Adrenal gland (tissue), 12 donors: ENCODE results near the gene PRELID3B. TPM values are rescaled to one million over a fixed set of nuclear protein-coding genes. Genes with fewer than 3 reads are reported as not detected.

Source experiments
- DNase-seq, 7 donors: peaks; one replicate each; pipeline ENCODE4 v3.0.0-alpha.2; 2019 to 2020
- H3K27ac ChIP-seq, 5 donors: fragments of 200-600 bp; sonication (generic) in 4 of 5; 1 replicate in 3 of 5; 2 replicates in 2 of 5; pipeline versions ENCODE4 v1.5.1 to v1.8.0; 2016 to 2020; ENCODE audit warnings: mild to moderate bottlenecking in 1 of 5
- H3K27me3 ChIP-seq: fragments of 200-600 bp; 2 replicates; pipeline ENCODE4 v1.8.0; 2021
- H3K36me3 ChIP-seq, 2 donors: fragments of 200-600 bp; replicated peaks in 1 of 2; 1 replicate in 1 of 2; 2 replicates in 1 of 2; pipeline versions ENCODE4 v1.5.1 to v1.8.0; 2018 to 2022
- H3K4me1 ChIP-seq, 2 donors: fragments of 200-600 bp; replicated peaks in 1 of 2; 1 replicate in 1 of 2; 2 replicates in 1 of 2; pipeline versions ENCODE4 v1.5.1 to v1.8.0; 2018 to 2021
- H3K4me3 ChIP-seq, 4 donors: fragments of 200-600 bp; sonication (generic) in 3 of 4; one replicate each; pipeline ENCODE4 v1.5.1; 2016 to 2018
- H3K9me3 ChIP-seq, 3 donors: fragments of 200-600 bp; sonication (generic) in 1 of 3; replicated peaks in 1 of 3; 1 replicate in 2 of 3; 2 replicates in 1 of 3; pipeline versions ENCODE4 v1.5.1 to v1.8.0; 2016 to 2021
- CTCF ChIP-seq, 6 experiments: fragments of 450-650 bp in 4 of 6; fragments of 200-600 bp in 2 of 6; sonication (generic) in 1 of 6; IDR thresholded peaks; 1 replicate in 5 of 6; 2 replicates in 1 of 6; pipeline versions ENCODE4 v1.5.1 to v1.8.0; 2016 to 2021; ENCODE audit warnings: antibody characterized with exemption in 6 of 6, mild to moderate bottlenecking in 2 of 6, moderate library complexity in 1 of 6
- POLR2A ChIP-seq, 2 donors: fragments of 450-650 bp; IDR thresholded peaks; one replicate each; pipeline ENCODE4 v1.6.1; 2017; ENCODE audit warnings: antibody characterized with exemption in 2 of 2, mild to moderate bottlenecking in 2 of 2, moderate library complexity in 1 of 2
- WGBS, 4 donors: extraction: QIAGEN DNeasy Blood & Tissue Kit in 2 of 4; methylation state at CpG; one replicate each; pipeline versions ENCODE4 v1.1.5 to v1.1.7; 2013 to 2017; 5-methylcytosine and 5-hydroxymethylcytosine counted together
- intact Hi-C, 2 donors: fragments of 100-400 bp; cut with DNase I; formaldehyde crosslinking; loops; one replicate each; pipeline versions ENCODE4 v1.14.1 to v1.15.0; 2022 to 2023
- polyA plus RNA-seq, 3 donors: library from polyadenylated mRNA; stranded (reverse); fragments of 200-250 nt in 2 of 3; fragments of 350-450 nt in 1 of 3; fragmentation: Illumina TruSeq in 1 of 3; extraction: RNeasy Lipid Tissue Mini Kit (QIAGEN cat#74804) in 1 of 3; gene quantifications; one replicate each; pipeline ENCODE4 v1.2.3, GENCODE V29; 2013 to 2014
- total RNA-seq, 9 donors: library from RNA; depleted of rRNA in 4 of 9; stranded (reverse); fragments of >200 nt in 4 of 9; fragments of 120-200 nt in 1 of 9; fragmentation: NEBNext Ultra II Directional in 1 of 9; extraction: Animal tissue kit (Norgen Biotek cat#: 25700) in 1 of 9; gene quantifications; one replicate each; pipeline versions ENCODE4 v1.1.0 to v1.2.4, GENCODE V29; 2013 to 2023
- donor health status: healthy with polysubstance abuse.
- donor health status: Bipolar disorder and iron deficiency.
- donor health status: DM: yes; HTN: yes; CAD: no.
- donor health status: DM: no; HTN: no; CAD: no.
- donor health status: DM: no; HTN: no; CAD: no.
- donor health status: DM: yes; HTN: yes; CAD: no.

Gene PRELID3B
- total and polyA plus RNA-seq, 12 donors, result 13.3 to 119 (median 47.8) TPM

- DNase-seq, result peak in 1 of 7 donors; percentile 17
- Histone ChIP-seq H3K36me3 (peaks cover 0 to 26% of the 10 kb centered on the region in 2 donors), H3K4me3 (no peak overlapping the region), H3K27me3 (no peaks in the 10 kb centered on the region), H3K4me1 (peaks cover 0 to 23% of the 10 kb centered on the region in 2 donors), H3K27ac (no peak overlapping the region), H3K9me3 (no peaks in the 10 kb centered on the region)
- intact Hi-C loops, result loop anchor here in 1 of 2 donors (10.0 kb wide), 1 partner anchor 116 kb away; no protein-coding TSS in a partner anchor
- TF ChIP-seq POLR2A (IDR thresholded peaks at IDR 0.05) (no peak), CTCF (IDR thresholded peaks at IDR 0.05) (no peak)
- WGBS, 4 donors, result 70 to 82% (median 75%) methylated on average over 5 of the region's 5 CpGs
Observed at GRCh38 chr20:59020938-59021551, 21.5 kb downstream of the PRELID3B start.

- Histone ChIP-seq H3K9me3 (no peaks in the 10 kb centered on the region), H3K4me3 (no peak within 1 kb of the TSS), H3K27ac (no peak within 1 kb of the TSS), H3K4me1 (peaks cover 0 to 17% of the 10 kb centered on the region in 2 donors), H3K27me3 (no peaks in the 10 kb centered on the region), H3K36me3 (peaks cover 0 to 17% of the 10 kb centered on the region in 2 donors)
- intact Hi-C loops, result no loop called here
- peak in 2 of 7 donors; percentile 13 to 41 for DNase-seq
- TF ChIP-seq CTCF (IDR thresholded peaks at IDR 0.05), result no peak
- TF ChIP-seq POLR2A (IDR thresholded peaks at IDR 0.05), result no peak
- WGBS, 4 donors, result 97 to 98% (median 97%) methylated on average over 5 of the region's 5 CpGs
Observed at GRCh38 chr20:59019217-59019616, 23.4 kb downstream of the PRELID3B start, which contains the start of gene TUBB1. TUBB1 (plus strand) TSS chr20:59019429; CDS start chr20:59019523, 94 bp downstream.

- H3K27ac ChIP-seq, result no peak overlapping the region
- no peaks in the 10 kb centered on the region for H3K27me3 ChIP-seq
- no peak overlapping the region for H3K4me3 ChIP-seq
- H3K4me1 ChIP-seq, result peaks cover 0 to 18% of the 10 kb centered on the region in 2 donors
- WGBS, 4 donors, result 92 to 98% (median 94%) methylated on average over 8 to 10 of the region's 10 CpGs
- peaks cover 0 to 13% of the 10 kb centered on the region in 2 donors for H3K36me3 ChIP-seq
- DNase-seq, result peak in 2 of 7 donors; percentile 18 to 46
- no peaks in the 10 kb centered on the region for H3K9me3 ChIP-seq
- no peak for TF ChIP-seq CTCF (IDR thresholded peaks at IDR 0.05)
- TF ChIP-seq POLR2A (IDR thresholded peaks at IDR 0.05), result no peak
- intact Hi-C loops, result no loop called here
Observed at GRCh38 chr20:59018817-59019216, 23.8 kb downstream of the PRELID3B start.

GRCh38 chr20:59017493-59018231, 24.9 kb downstream of the PRELID3B start:
- peak in 2 of 7 donors; percentile 17 to 44 for DNase-seq
- H3K27ac ChIP-seq, result peak overlapping the region in 2 of 5 donors; percentile 7
- intact Hi-C loops, result no loop called here
- H3K9me3 ChIP-seq, result no peaks in the 10 kb centered on the region
- 83 to 90% (median 86%) methylated on average over 9 to 16 of the region's 16 CpGs for WGBS, 4 donors
- no peak overlapping the region for H3K4me3 ChIP-seq
- peaks cover 0 to 4% of the 10 kb centered on the region in 2 donors for H3K36me3 ChIP-seq
- H3K4me1 ChIP-seq, result peaks cover 0 to 18% of the 10 kb centered on the region in 2 donors
- H3K27me3 ChIP-seq, result no peaks in the 10 kb centered on the region
- no peak for TF ChIP-seq POLR2A (IDR thresholded peaks at IDR 0.05)
- no peak for TF ChIP-seq CTCF (IDR thresholded peaks at IDR 0.05)
